IPS DF 4.7 (cell line): ENCODE data around the gene AOPEP.

Experiments used
- DNase-seq: peaks from one replicate; pipeline ENCODE4 v3.0.0-alpha.2; 2013; ENCODE audit warnings: low spot score; ENCODE audit errors: extremely low read depth

The AOPEP gene

GRCh38 chr9:94791435-94791834 lies 64.9 kb downstream of the AOPEP start:
- no peak for DNase-seq

- DNase-seq = no peak
Measured at GRCh38 chr9:94792511-94792910, 66.0 kb downstream of the AOPEP start.

- DNase-seq = no peak
Measured at GRCh38 chr9:94794476-94795167, 68.1 kb downstream of the AOPEP start.

- DNase-seq = no peak
Measured at GRCh38 chr9:94796687-94797086, 70.2 kb downstream of the AOPEP start.

- DNase-seq = no peak
Measured at GRCh38 chr9:94798201-94798600, 71.7 kb downstream of the AOPEP start.

- DNase-seq = no peak
Measured at GRCh38 chr9:94798708-94799107, 72.2 kb downstream of the AOPEP start.

GRCh38 chr9:94799578-94800264 lies 73.2 kb downstream of the AOPEP start:
- DNase-seq = no peak

- no peak for DNase-seq
Measured at GRCh38 chr9:94800424-94801117, 74.1 kb downstream of the AOPEP start.

- no peak for DNase-seq
Measured at GRCh38 chr9:94801234-94801633, 74.7 kb downstream of the AOPEP start.

GRCh38 chr9:94801681-94802080 lies 75.2 kb downstream of the AOPEP start:
- no peak for DNase-seq

GRCh38 chr9:94802251-94802650 lies 75.8 kb downstream of the AOPEP start:
- no peak for DNase-seq

- DNase-seq = no peak
Measured at GRCh38 chr9:94802793-94803192, 76.3 kb downstream of the AOPEP start.

- DNase-seq = no peak
Measured at GRCh38 chr9:94804316-94804715, 77.8 kb downstream of the AOPEP start.

- no peak for DNase-seq
Measured at GRCh38 chr9:94805051-94805489, 78.6 kb downstream of the AOPEP start.

- DNase-seq = no peak
Measured at GRCh38 chr9:94805585-94805984, 79.1 kb downstream of the AOPEP start.

GRCh38 chr9:94806307-94806893 lies 79.9 kb downstream of the AOPEP start:
- DNase-seq = no peak

- no peak for DNase-seq
Measured at GRCh38 chr9:94807556-94807955, 81.1 kb downstream of the AOPEP start.

GRCh38 chr9:94808926-94809700 lies 82.6 kb downstream of the AOPEP start:
- no peak for DNase-seq

GRCh38 chr9:94809778-94810177 lies 83.3 kb downstream of the AOPEP start:
- no peak for DNase-seq

GRCh38 chr9:94811074-94811473 lies 84.6 kb downstream of the AOPEP start:
- DNase-seq = no peak

- no peak for DNase-seq
Measured at GRCh38 chr9:94812343-94812742, 85.8 kb downstream of the AOPEP start.
